Heart left ventricle (tissue), 16 donors: Measurements from ENCODE around the gene ABR. TPM values are rescaled to one million over a fixed set of nuclear protein-coding genes. Genes with fewer than 3 reads are reported as not detected.

Experiments
- ATAC-seq, 4 donors: fragments of 200-7000 bp; cut with Tn5 transposase; one replicate each; pipeline ENCODE4 v1.9.1; 2020 to 2022; ENCODE audit warnings: moderate library complexity in 4 of 4, mild to moderate bottlenecking in 3 of 4, moderate number of reproducible peaks in 1 of 4
- DNase-seq, 5 donors: peaks; one replicate each; pipeline ENCODE4 v3.0.0-alpha.2; 2020
- H3K27ac ChIP-seq, 12 donors: fragments of 200-600 bp; sonication (generic) in 4 of 12; one replicate each; pipeline versions ENCODE4 v1.5.0 to v1.8.0; 2016 to 2022; ENCODE audit warnings: mild to moderate bottlenecking in 2 of 12
- H3K27me3 ChIP-seq, 9 donors: fragments of 200-600 bp; sonication (generic) in 2 of 9; one replicate each; pipeline versions ENCODE4 v1.5.1 to v1.8.0; 2016 to 2022; ENCODE audit warnings: mild to moderate bottlenecking in 3 of 9
- H3K36me3 ChIP-seq, 9 donors: fragments of 200-600 bp; sonication (generic) in 2 of 9; one replicate each; pipeline versions ENCODE4 v1.5.0 to v1.8.0; 2018 to 2022; ENCODE audit warnings: mild to moderate bottlenecking in 2 of 9
- H3K4me1 ChIP-seq, 12 donors: fragments of 200-600 bp; sonication (generic) in 4 of 12; one replicate each; pipeline versions ENCODE4 v1.5.0 to v1.8.0; 2016 to 2022; ENCODE audit warnings: mild to moderate bottlenecking in 3 of 12
- H3K4me3 ChIP-seq, 12 donors: fragments of 200-600 bp; sonication (generic) in 4 of 12; one replicate each; pipeline versions ENCODE4 v1.5.0 to v1.8.0; 2017 to 2022; ENCODE audit warnings: mild to moderate bottlenecking in 9 of 12, moderate library complexity in 4 of 12
- H3K9me3 ChIP-seq, 12 donors: fragments of 200-600 bp; sonication (generic) in 4 of 12; one replicate each; pipeline versions ENCODE4 v1.5.0 to v1.8.0; 2016 to 2022; ENCODE audit warnings: mild to moderate bottlenecking in 1 of 12
- POLR2A ChIP-seq, 2 donors: fragments of 450-650 bp; IDR thresholded peaks; one replicate each; pipeline ENCODE4 v1.6.1; 2017; ENCODE audit warnings: antibody characterized with exemption in 2 of 2, mild to moderate bottlenecking in 2 of 2, moderate library complexity in 2 of 2
- WGBS, 4 donors: extraction: QIAGEN DNeasy Blood & Tissue Kit in 2 of 4; methylation state at CpG; one replicate each; pipeline versions ENCODE4 v1.1.5 to v1.1.7; 2013 to 2018; 5-methylcytosine and 5-hydroxymethylcytosine counted together
- intact Hi-C, 10 donors: fragments of 100-400 bp; cut with DNase I; formaldehyde crosslinking; loops; one replicate each; pipeline versions ENCODE4 v1.11.1 to v1.14.2; 2022
- polyA plus RNA-seq, 2 donors: library from polyadenylated mRNA; stranded (reverse); fragments of 200-250 nt; gene quantifications; one replicate each; pipeline ENCODE4 v1.2.3, GENCODE V29; 2013
- total RNA-seq, 9 donors: library from RNA; depleted of rRNA in 2 of 9; stranded (reverse); fragments of >200 nt in 2 of 9; fragmentation: NEBNext Ultra II Directional in 3 of 9; extraction: Animal tissue kit (Norgen Biotek cat#: 25700) in 3 of 9; gene quantifications; one replicate each; pipeline versions ENCODE4 v1.1.0 to v1.2.4, GENCODE V29; 2016 to 2023
- TF ChIP-seq, protein P1 (sequence below), 12 donors: fragments of 200-600 bp; sonication (generic) in 4 of 12; IDR thresholded peaks; one replicate each; pipeline versions ENCODE4 v1.5.0 to v1.8.0; 2018 to 2022; ENCODE audit warnings: antibody characterized with exemption in 12 of 12, mild to moderate bottlenecking in 5 of 12
- donor health status: ischemic (EF 13 %, LVEDD 7.1; RV severe dilation, severe dysfunction).
- donor health status: healthy with polysubstance abuse.
- donor health status: DM: no; HTN: yes; CAD: no.
- donor health status: DM: no; HTN: no; CAD: no.
- donor health status: ischemic (EF 25% LVEDD 6.9; RV normal size, moderate dysfunction).
- donor health status: ischemic (EF 25% LVEDD 5.7; RV mildly dilated, moderate dysfunction).
- donor health status: healthy.
- donor health status: DM: yes; HTN: yes; CAD: no.
- donor health status: ischemic (EF 35%, LVEDD 5.7; RV mildly dilated, moderate dysfunction).
- donor health status: nonischemic (EF 11% LVEDD 7.7; RV severe dilation, severe dysfunction).
- donor health status: DM: yes; HTN: yes; CAD: no.
- donor health status: PGD.
- donor health status: ischemic (EF 29% LVEDD 5.4; RV normal size, mild dysfunction).
- donor health status: nonischemic (EF 23%, LVEDD 6.1; RV moderate dilation, normal function).

Gene ABR
- total and polyA plus RNA-seq, 11 donors: 64.5 to 171 (median 149) TPM

GRCh38 chr17:1145311-1145986 lies 34.3 kb downstream of the ABR start:
- DNase-seq (no peak), ATAC-seq (no peak)
- Histone ChIP-seq H3K9me3 (no peaks in the 10 kb centered on the region), H3K4me3 (no peak overlapping the region), H3K27ac (no peak overlapping the region), H3K4me1 (peaks cover 0 to 37% (median 2%) of the 10 kb centered on the region in 12 donors), H3K27me3 (no peaks in the 10 kb centered on the region), H3K36me3 (peaks cover 0 to 10% (median 3%) of the 10 kb centered on the region in 9 donors)
- TF ChIP-seq POLR2A (IDR thresholded peaks at IDR 0.05): no peak
- TF ChIP-seq, protein P1, sequence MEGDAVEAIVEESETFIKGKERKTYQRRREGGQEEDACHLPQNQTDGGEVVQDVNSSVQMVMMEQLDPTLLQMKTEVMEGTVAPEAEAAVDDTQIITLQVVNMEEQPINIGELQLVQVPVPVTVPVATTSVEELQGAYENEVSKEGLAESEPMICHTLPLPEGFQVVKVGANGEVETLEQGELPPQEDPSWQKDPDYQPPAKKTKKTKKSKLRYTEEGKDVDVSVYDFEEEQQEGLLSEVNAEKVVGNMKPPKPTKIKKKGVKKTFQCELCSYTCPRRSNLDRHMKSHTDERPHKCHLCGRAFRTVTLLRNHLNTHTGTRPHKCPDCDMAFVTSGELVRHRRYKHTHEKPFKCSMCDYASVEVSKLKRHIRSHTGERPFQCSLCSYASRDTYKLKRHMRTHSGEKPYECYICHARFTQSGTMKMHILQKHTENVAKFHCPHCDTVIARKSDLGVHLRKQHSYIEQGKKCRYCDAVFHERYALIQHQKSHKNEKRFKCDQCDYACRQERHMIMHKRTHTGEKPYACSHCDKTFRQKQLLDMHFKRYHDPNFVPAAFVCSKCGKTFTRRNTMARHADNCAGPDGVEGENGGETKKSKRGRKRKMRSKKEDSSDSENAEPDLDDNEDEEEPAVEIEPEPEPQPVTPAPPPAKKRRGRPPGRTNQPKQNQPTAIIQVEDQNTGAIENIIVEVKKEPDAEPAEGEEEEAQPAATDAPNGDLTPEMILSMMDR (IDR thresholded peaks at IDR 0.05): no peak
- WGBS, 4 donors: 85 to 91% (median 88%) methylated on average over 14 of the region's 14 CpGs
- intact Hi-C loops: loop anchor here in 1 of 10 donors (5.0 kb wide), 1 partner anchor 42 kb away; no protein-coding TSS in a partner anchor

DNA sequence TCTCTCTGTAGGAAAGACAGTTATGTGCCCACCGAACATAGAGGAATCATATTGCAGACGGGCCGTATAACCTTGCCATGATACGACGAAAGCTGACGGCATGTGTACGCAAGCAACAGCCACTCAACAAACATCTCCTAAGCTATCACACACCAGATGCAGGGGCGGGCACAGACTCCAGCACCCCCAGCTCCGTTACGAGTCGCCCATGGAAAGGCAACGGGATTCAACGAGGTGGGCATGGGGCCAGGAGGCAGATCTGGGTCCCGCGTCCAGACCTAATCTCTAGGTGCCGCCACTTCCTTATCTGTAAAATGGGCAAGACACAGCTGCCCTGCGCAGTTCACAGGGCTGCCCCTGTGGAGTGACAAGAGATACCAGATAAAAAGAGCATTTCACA lies 35.6 kb downstream of the ABR start:
- TF ChIP-seq, protein P1 (IDR thresholded peaks at IDR 0.05): no peak
- TF ChIP-seq POLR2A (IDR thresholded peaks at IDR 0.05): no peak
- H3K27ac ChIP-seq: no peak overlapping the region
- no peaks in the 10 kb centered on the region for H3K9me3 ChIP-seq
- ATAC-seq: no peak
- H3K27me3 ChIP-seq: no peaks in the 10 kb centered on the region
- H3K4me1 ChIP-seq: peaks cover 0 to 24% (median 0%) of the 10 kb centered on the region in 12 donors
- WGBS, 4 donors: 65 to 77% (median 70%) methylated on average over 17 of the region's 17 CpGs
- peaks cover 0 to 5% (median 0%) of the 10 kb centered on the region in 9 donors for H3K36me3 ChIP-seq
- intact Hi-C loops: no loop called here
- H3K4me3 ChIP-seq: no peak overlapping the region
- no peak for DNase-seq

- Histone ChIP-seq H3K36me3 (peaks cover 0 to 3% (median 0%) of the 10 kb centered on the region in 9 donors), H3K4me1 (peaks cover 0 to 22% (median 0%) of the 10 kb centered on the region in 12 donors), H3K27ac (no peak overlapping the region), H3K4me3 (no peak overlapping the region), H3K9me3 (no peaks in the 10 kb centered on the region), H3K27me3 (no peaks in the 10 kb centered on the region)
- peak in 1 of 5 donors; percentile 22 for DNase-seq
- ATAC-seq: no peak
- WGBS, 4 donors: 62 to 71% (median 66%) methylated on average over 8 to 10 of the region's 10 CpGs
- no peak for TF ChIP-seq POLR2A (IDR thresholded peaks at IDR 0.05)
- TF ChIP-seq, protein P1 (IDR thresholded peaks at IDR 0.05): no peak
- intact Hi-C loops: no loop called here
Observed at GRCh38 chr17:1143573-1143972, 36.2 kb downstream of the ABR start.

- Histone ChIP-seq H3K4me1 (peaks cover 0 to 18% (median 0%) of the 10 kb centered on the region in 12 donors), H3K9me3 (no peaks in the 10 kb centered on the region), H3K36me3 (no peaks in the 10 kb centered on the region), H3K27me3 (no peaks in the 10 kb centered on the region), H3K4me3 (no peak overlapping the region), H3K27ac (no peak overlapping the region)
- 84 to 91% (median 87%) methylated on average over 12 to 14 of the region's 14 CpGs for WGBS, 4 donors
- intact Hi-C loops: no loop called here
- ATAC-seq (peak in 1 of 4 donors; percentile 50), DNase-seq (no peak)
- no peak for TF ChIP-seq POLR2A (IDR thresholded peaks at IDR 0.05)
- TF ChIP-seq, protein P1 (IDR thresholded peaks at IDR 0.05): no peak
Observed at GRCh38 chr17:1142561-1142971, 37.2 kb downstream of the ABR start.
